Panc1 (cell line): ENCODE measurements around the gene DGCR6L. TPM values are rescaled to one million over a fixed set of nuclear protein-coding genes. Genes with fewer than 3 reads are reported as not detected.

Source experiments
- ATAC-seq: fragments of 200-7000 bp; cut with Tn5 transposase; 2 replicates; pipeline ENCODE4 v1.9.1; 2020; ENCODE audit warnings: mild to moderate bottlenecking, moderate library complexity
- BruUV-seq: library from RNA; stranded (reverse); fragments of 400-500 nt; replicated peaks from 2 replicates; lab custom pipeline; 2021; lab: Mats Ljungman, UMichigan
- CTCF ChIA-PET: fragments of 300-600 bp; sonication (Branson Sonifier 250); formaldehyde crosslinking; loops from one replicate; lab custom pipeline; 2022; ENCODE audit warnings: antibody characterized with exemption; lab: Charles Lee
- POLR2A ChIA-PET: fragments of 300-600 bp; sonication (Branson Sonifier 250); formaldehyde crosslinking; loops from one replicate; lab custom pipeline; 2022; ENCODE audit warnings: antibody characterized with exemption; lab: Charles Lee
- DNase-seq: peaks from one replicate; pipeline ENCODE4 v3.0.0-alpha.2; 2010; ENCODE audit warnings: low read depth, low spot score
- H3K27ac ChIP-seq: 2 replicates; pipeline ENCODE4 v1.5.1; 2011; ENCODE audit warnings: mild to moderate bottlenecking, low read length, inconsistent platforms
- H3K27me3 ChIP-seq: fragments of 200-500 bp; sonication (Bioruptor generic); 2 replicates; pipeline ENCODE4 v1.6.0; 2014; ENCODE audit warnings: low read length, inconsistent platforms; ENCODE audit not compliant: control insufficient read depth, insufficient read depth
- H3K36me3 ChIP-seq: fragments of 200-500 bp; sonication (Bioruptor generic); 2 replicates; pipeline ENCODE4 v1.5.1; 2014; ENCODE audit warnings: inconsistent platforms, mild to moderate bottlenecking, low read length, moderate library complexity; ENCODE audit not compliant: control insufficient read depth, insufficient read depth
- H3K4me1 ChIP-seq: 2 replicates; pipeline ENCODE4 v1.5.1; 2011; ENCODE audit warnings: inconsistent platforms, mild to moderate bottlenecking, low read length, moderate library complexity; ENCODE audit not compliant: control insufficient read depth, insufficient read depth
- H3K4me3 ChIP-seq, 2 experiments: 2 replicates each; pipeline ENCODE4 v1.5.1; 2011 to 2012; ENCODE audit warnings: low read depth in 2 of 2, low read length in 2 of 2, mild to moderate bottlenecking in 2 of 2, inconsistent platforms in 1 of 2, moderate library complexity in 1 of 2
- H3K9me3 ChIP-seq: fragments of 200-500 bp; sonication (Bioruptor generic); 2 replicates; pipeline ENCODE4 v1.5.1; 2014; ENCODE audit warnings: low read depth, mild to moderate bottlenecking, inconsistent platforms, low read length, moderate library complexity; ENCODE audit not compliant: control insufficient read depth, insufficient read depth
- CTCF ChIP-seq: fragments of 450-650 bp; IDR thresholded peaks from 2 replicates; pipeline ENCODE4 v1.5.1; 2017; ENCODE audit warnings: mild to moderate bottlenecking
- POLR2AphosphoS5 ChIP-seq: IDR thresholded peaks from 2 replicates; pipeline ENCODE4 v1.6.1; 2012; ENCODE audit warnings: mild to moderate bottlenecking, low read depth, low read length, moderate library complexity
- SIN3A ChIP-seq: IDR thresholded peaks from 2 replicates; pipeline ENCODE4 v1.6.1; 2012; ENCODE audit warnings: low read depth, mild to moderate bottlenecking, low read length, moderate library complexity, borderline replicate concordance; ENCODE audit not compliant: insufficient read depth
- TCF7L2 ChIP-seq: IDR thresholded peaks from 2 replicates; pipeline ENCODE4 v1.6.1; 2011; ENCODE audit warnings: mild to moderate bottlenecking, low read depth, low read length, inconsistent platforms
- in situ Hi-C: cut with HindIII; loops from 2 replicates; pipeline ENCODE4 v1.10.0; 2016; ENCODE audit warnings: low sequenced_read_pairs, low pct_unique_long_range_greater_than_20kb
- intact Hi-C: fragments of 100-400 bp; cut with micrococcal nuclease; formaldehyde crosslinking; loops from one replicate; pipeline ENCODE4 v1.10.0; 2022; ENCODE audit not compliant: unreplicated experiment
- total RNA-seq: library from RNA; stranded (reverse); gene quantifications from one replicate; pipeline ENCODE4 v1.2.1, GENCODE V29; 2021; ENCODE audit not compliant: unreplicated experiment
- TF ChIP-seq, protein P1 (sequence below), 2 experiments: IDR thresholded peaks; 2 replicates each; pipeline ENCODE4 v1.6.1; 2011 to 2012; ENCODE audit warnings: low read depth in 2 of 2, control low read depth in 1 of 2, low read length in 1 of 2, mild to moderate bottlenecking in 1 of 2, moderate library complexity in 1 of 2; ENCODE audit not compliant: insufficient read depth in 1 of 2

The DGCR6L gene
- total RNA-seq, 1 experiment from 2014 or later = 43.5 TPM

- in situ Hi-C loops = no loop called here
- no peaks in the 10 kb centered on the region for H3K27me3 ChIP-seq
- CTCF ChIA-PET = no interaction called here
Measured at GRCh38 chr22:20291249-20291586, 28.6 kb downstream of the DGCR6L start.

GRCh38 chr22:20290578-20291248 lies 29.1 kb downstream of the DGCR6L start:
- CTCF ChIA-PET = no interaction called here
- intact Hi-C loops = no loop called here

More at GRCh38 chr22:20291249-20291586, 28.6 kb downstream of the DGCR6L start:
- no peaks in the 10 kb centered on the region for H3K36me3 ChIP-seq
- no TSS peak for BruUV-seq
- TF ChIP-seq CTCF (no peak), SIN3A (no peak), POLR2AphosphoS5 (no peak), TCF7L2 (no peak)
- TF ChIP-seq, protein P1, sequence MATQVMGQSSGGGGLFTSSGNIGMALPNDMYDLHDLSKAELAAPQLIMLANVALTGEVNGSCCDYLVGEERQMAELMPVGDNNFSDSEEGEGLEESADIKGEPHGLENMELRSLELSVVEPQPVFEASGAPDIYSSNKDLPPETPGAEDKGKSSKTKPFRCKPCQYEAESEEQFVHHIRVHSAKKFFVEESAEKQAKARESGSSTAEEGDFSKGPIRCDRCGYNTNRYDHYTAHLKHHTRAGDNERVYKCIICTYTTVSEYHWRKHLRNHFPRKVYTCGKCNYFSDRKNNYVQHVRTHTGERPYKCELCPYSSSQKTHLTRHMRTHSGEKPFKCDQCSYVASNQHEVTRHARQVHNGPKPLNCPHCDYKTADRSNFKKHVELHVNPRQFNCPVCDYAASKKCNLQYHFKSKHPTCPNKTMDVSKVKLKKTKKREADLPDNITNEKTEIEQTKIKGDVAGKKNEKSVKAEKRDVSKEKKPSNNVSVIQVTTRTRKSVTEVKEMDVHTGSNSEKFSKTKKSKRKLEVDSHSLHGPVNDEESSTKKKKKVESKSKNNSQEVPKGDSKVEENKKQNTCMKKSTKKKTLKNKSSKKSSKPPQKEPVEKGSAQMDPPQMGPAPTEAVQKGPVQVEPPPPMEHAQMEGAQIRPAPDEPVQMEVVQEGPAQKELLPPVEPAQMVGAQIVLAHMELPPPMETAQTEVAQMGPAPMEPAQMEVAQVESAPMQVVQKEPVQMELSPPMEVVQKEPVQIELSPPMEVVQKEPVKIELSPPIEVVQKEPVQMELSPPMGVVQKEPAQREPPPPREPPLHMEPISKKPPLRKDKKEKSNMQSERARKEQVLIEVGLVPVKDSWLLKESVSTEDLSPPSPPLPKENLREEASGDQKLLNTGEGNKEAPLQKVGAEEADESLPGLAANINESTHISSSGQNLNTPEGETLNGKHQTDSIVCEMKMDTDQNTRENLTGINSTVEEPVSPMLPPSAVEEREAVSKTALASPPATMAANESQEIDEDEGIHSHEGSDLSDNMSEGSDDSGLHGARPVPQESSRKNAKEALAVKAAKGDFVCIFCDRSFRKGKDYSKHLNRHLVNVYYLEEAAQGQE (IDR thresholded peaks at IDR 0.05; ENCODE audit: insufficient read depth in 1 of 2, low read depth in 2 of 2, low read length in 1 of 2) = no peak
- POLR2A ChIA-PET = no interaction called here
- H3K27ac ChIP-seq = no peak overlapping the region
- H3K4me1 ChIP-seq = no peaks in the 10 kb centered on the region
- DNase-seq = no peak
- ATAC-seq = no peak
- intact Hi-C loops = no loop called here
- H3K9me3 ChIP-seq = no peaks in the 10 kb centered on the region
- no peak overlapping the region for H3K4me3 ChIP-seq

More at GRCh38 chr22:20290578-20291248, 29.1 kb downstream of the DGCR6L start:
- Histone ChIP-seq H3K27me3 (no peaks in the 10 kb centered on the region), H3K9me3 (no peaks in the 10 kb centered on the region), H3K27ac (no peak overlapping the region), H3K4me3 (no peak overlapping the region), H3K36me3 (no peaks in the 10 kb centered on the region), H3K4me1 (no peaks in the 10 kb centered on the region)
- no peak for DNase-seq
- BruUV-seq = no TSS peak
- TF ChIP-seq POLR2AphosphoS5 (no peak), SIN3A (no peak), TCF7L2 (no peak), CTCF (no peak)
- TF ChIP-seq, protein P1 (IDR thresholded peaks at IDR 0.05; ENCODE audit: insufficient read depth in 1 of 2, low read depth in 2 of 2, low read length in 1 of 2) = no peak
- ATAC-seq = no peak
- in situ Hi-C loops = no loop called here
- POLR2A ChIA-PET = no interaction called here
